ENCODE data around the gene GREB1L. TPM values are rescaled to one million over a fixed set of nuclear protein-coding genes. Genes with fewer than 3 reads are reported as not detected.

The GREB1L gene
- total RNA-seq, 1 donor from 2014 or later: 0.79 TPM

GRCh38 chr18:21255211-21255610, 13.2 kb downstream of the GREB1L start:
- FAIRE-seq (no peak), DNase-seq (ENCODE audit: low read depth) (no peak)
- Histone ChIP-seq H3K27me3 (ENCODE audit: control insufficient read depth, insufficient read depth, low read length) (no peaks in the 10 kb centered on the region), H3K4me3 (ENCODE audit: low read depth, low read length) (no peak overlapping the region), H3K36me3 (ENCODE audit: control insufficient read depth, insufficient read depth, low read length) (no peaks in the 10 kb centered on the region)
- TF ChIP-seq, protein P1, sequence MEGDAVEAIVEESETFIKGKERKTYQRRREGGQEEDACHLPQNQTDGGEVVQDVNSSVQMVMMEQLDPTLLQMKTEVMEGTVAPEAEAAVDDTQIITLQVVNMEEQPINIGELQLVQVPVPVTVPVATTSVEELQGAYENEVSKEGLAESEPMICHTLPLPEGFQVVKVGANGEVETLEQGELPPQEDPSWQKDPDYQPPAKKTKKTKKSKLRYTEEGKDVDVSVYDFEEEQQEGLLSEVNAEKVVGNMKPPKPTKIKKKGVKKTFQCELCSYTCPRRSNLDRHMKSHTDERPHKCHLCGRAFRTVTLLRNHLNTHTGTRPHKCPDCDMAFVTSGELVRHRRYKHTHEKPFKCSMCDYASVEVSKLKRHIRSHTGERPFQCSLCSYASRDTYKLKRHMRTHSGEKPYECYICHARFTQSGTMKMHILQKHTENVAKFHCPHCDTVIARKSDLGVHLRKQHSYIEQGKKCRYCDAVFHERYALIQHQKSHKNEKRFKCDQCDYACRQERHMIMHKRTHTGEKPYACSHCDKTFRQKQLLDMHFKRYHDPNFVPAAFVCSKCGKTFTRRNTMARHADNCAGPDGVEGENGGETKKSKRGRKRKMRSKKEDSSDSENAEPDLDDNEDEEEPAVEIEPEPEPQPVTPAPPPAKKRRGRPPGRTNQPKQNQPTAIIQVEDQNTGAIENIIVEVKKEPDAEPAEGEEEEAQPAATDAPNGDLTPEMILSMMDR (IDR thresholded peaks at IDR 0.05; ENCODE audit: insufficient read depth, low read length, severe bottlenecking): no peak

GRCh38 chr18:21257386-21257785, 15.4 kb downstream of the GREB1L start:
- TF ChIP-seq, protein P1 (IDR thresholded peaks at IDR 0.05; ENCODE audit: insufficient read depth, low read length, severe bottlenecking): no peak
- H3K27me3 ChIP-seq (ENCODE audit: control insufficient read depth, insufficient read depth, low read length): no peaks in the 10 kb centered on the region
- no peaks in the 10 kb centered on the region for H3K36me3 ChIP-seq (ENCODE audit: control insufficient read depth, insufficient read depth, low read length)
- no peak for DNase-seq (ENCODE audit: low read depth)
- no peak overlapping the region for H3K4me3 ChIP-seq (ENCODE audit: low read depth, low read length)
- FAIRE-seq: no peak

- H3K27me3 ChIP-seq (ENCODE audit: control insufficient read depth, insufficient read depth, low read length): no peaks in the 10 kb centered on the region
- no peak for DNase-seq (ENCODE audit: low read depth)
- no peaks in the 10 kb centered on the region for H3K36me3 ChIP-seq (ENCODE audit: control insufficient read depth, insufficient read depth, low read length)
- TF ChIP-seq, protein P1 (IDR thresholded peaks at IDR 0.05; ENCODE audit: insufficient read depth, low read length, severe bottlenecking): no peak
- no peak overlapping the region for H3K4me3 ChIP-seq (ENCODE audit: low read depth, low read length)
- FAIRE-seq: no peak
Observed at GRCh38 chr18:21260621-21261020, 18.6 kb downstream of the GREB1L start.

- FAIRE-seq (no peak), DNase-seq (ENCODE audit: low read depth) (no peak)
- H3K27me3 ChIP-seq (ENCODE audit: control insufficient read depth, insufficient read depth, low read length): no peaks in the 10 kb centered on the region
- H3K4me3 ChIP-seq (ENCODE audit: low read depth, low read length): no peak overlapping the region
- no peaks in the 10 kb centered on the region for H3K36me3 ChIP-seq (ENCODE audit: control insufficient read depth, insufficient read depth, low read length)
- TF ChIP-seq, protein P1 (IDR thresholded peaks at IDR 0.05; ENCODE audit: insufficient read depth, low read length, severe bottlenecking): no peak
Observed at GRCh38 chr18:21261352-21261751, 19.3 kb downstream of the GREB1L start.

- TF ChIP-seq, protein P1 (IDR thresholded peaks at IDR 0.05; ENCODE audit: insufficient read depth, low read length, severe bottlenecking): no peak
- FAIRE-seq: no peak
- H3K27me3 ChIP-seq (ENCODE audit: control insufficient read depth, insufficient read depth, low read length): no peaks in the 10 kb centered on the region
- DNase-seq (ENCODE audit: low read depth): no peak
- H3K4me3 ChIP-seq (ENCODE audit: low read depth, low read length): no peak overlapping the region
- H3K36me3 ChIP-seq (ENCODE audit: control insufficient read depth, insufficient read depth, low read length): no peaks in the 10 kb centered on the region
Observed at GRCh38 chr18:21262244-21262643, 20.2 kb downstream of the GREB1L start.

DNA sequence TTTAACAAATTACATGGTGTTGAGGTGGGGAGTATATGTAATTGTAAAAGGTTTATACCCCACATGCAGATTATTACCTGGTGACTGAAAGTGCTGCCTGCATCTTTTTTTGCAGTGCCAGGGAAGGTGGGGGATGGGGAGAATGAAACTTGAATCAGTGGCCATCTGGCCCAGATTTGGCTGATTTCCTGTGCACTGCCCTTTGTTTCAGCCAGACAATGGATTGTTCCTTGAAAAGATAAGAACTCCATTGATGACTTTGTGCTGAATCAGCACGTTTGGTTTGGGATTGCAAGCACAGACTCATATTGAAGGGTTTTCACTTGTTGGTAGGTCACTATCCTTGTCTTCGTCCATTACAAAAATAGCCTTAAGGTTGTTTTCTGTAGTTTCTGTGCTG, 20.9 kb downstream of the GREB1L start:
- peak; percentile 14 for DNase-seq (ENCODE audit: low read depth)
- no peak for FAIRE-seq

More for the DNA sequence above, 20.9 kb downstream of the GREB1L start:
- Histone ChIP-seq H3K36me3 (ENCODE audit: control insufficient read depth, insufficient read depth, low read length) (no peaks in the 10 kb centered on the region), H3K27me3 (ENCODE audit: control insufficient read depth, insufficient read depth, low read length) (no peaks in the 10 kb centered on the region), H3K4me3 (ENCODE audit: low read depth, low read length) (no peak overlapping the region)
- TF ChIP-seq, protein P1 (IDR thresholded peaks at IDR 0.05; ENCODE audit: insufficient read depth, low read length, severe bottlenecking): no peak

All from bronchial epithelial cell (primary cell).